Choroid plexus epithelial cell (primary cell): ENCODE data around the gene IL4I1.

Experiments used
- DNase-seq: peaks from one replicate; pipeline ENCODE4 v3.0.0-alpha.2; 2010; ENCODE audit warnings: low read depth
- H3K4me3 ChIP-seq: 2 replicates; pipeline ENCODE4 v1.5.1; 2011; ENCODE audit warnings: low read depth, mild to moderate bottlenecking, control low read depth, low read length, moderate library complexity
- TF ChIP-seq, protein P1 (sequence below): conservative IDR thresholded peaks from 2 replicates; pipeline ENCODE4 v1.5.1; 2011; ENCODE audit warnings: low read depth, mild to moderate bottlenecking, control low read depth, inconsistent platforms, low read length, moderate library complexity

The IL4I1 gene

DNA sequence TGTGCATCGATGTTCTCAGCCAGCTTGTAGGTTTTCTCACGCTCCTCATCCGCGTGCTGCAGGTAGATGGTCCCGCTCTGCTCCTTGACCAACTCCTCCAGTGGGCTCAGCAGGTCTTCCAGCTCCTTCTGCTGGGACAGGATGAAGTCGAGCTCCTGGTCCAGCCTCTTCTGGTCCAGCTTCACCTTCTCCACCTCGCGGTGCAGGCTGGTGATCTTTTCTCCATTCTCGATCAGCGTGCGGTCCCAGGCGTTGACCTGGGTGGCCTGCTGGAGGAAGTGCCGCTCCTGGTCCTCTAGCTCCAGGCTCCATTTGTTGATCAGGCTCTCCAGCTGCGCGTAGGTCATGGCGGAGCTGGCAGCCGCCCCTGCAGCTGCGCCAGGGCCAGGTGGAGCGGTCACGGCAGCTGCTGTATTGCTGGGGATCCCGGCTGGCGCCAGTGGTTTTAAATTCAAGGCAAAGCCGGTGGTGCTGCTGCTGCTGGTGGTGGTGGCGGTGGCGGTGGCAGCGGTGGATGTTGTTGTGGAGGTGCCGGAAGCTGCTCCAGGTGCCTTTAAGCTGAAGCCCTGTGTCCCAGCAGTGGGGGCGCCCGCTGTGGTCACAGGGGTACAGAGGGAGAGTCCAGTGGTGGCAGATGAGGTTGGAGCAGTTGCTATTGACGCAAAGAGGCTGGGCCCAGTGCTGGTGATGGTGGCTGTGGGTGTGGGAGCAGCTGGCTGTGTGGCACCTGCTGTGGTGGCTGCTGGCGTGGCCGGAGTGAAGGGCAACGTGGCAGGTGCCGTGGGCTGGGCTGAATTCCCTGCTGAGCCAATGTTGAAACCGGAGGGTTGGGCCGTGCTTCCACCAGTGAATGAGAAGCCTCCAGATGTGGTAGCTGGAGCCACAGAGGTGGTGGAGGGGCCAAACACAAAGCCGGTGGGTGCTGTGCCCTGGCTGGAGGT, 12.1 kb upstream of the IL4I1 start:
- DNase-seq: no peak
- TF ChIP-seq, protein P1, sequence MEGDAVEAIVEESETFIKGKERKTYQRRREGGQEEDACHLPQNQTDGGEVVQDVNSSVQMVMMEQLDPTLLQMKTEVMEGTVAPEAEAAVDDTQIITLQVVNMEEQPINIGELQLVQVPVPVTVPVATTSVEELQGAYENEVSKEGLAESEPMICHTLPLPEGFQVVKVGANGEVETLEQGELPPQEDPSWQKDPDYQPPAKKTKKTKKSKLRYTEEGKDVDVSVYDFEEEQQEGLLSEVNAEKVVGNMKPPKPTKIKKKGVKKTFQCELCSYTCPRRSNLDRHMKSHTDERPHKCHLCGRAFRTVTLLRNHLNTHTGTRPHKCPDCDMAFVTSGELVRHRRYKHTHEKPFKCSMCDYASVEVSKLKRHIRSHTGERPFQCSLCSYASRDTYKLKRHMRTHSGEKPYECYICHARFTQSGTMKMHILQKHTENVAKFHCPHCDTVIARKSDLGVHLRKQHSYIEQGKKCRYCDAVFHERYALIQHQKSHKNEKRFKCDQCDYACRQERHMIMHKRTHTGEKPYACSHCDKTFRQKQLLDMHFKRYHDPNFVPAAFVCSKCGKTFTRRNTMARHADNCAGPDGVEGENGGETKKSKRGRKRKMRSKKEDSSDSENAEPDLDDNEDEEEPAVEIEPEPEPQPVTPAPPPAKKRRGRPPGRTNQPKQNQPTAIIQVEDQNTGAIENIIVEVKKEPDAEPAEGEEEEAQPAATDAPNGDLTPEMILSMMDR: no peak
- no peak overlapping the region for H3K4me3 ChIP-seq

DNA sequence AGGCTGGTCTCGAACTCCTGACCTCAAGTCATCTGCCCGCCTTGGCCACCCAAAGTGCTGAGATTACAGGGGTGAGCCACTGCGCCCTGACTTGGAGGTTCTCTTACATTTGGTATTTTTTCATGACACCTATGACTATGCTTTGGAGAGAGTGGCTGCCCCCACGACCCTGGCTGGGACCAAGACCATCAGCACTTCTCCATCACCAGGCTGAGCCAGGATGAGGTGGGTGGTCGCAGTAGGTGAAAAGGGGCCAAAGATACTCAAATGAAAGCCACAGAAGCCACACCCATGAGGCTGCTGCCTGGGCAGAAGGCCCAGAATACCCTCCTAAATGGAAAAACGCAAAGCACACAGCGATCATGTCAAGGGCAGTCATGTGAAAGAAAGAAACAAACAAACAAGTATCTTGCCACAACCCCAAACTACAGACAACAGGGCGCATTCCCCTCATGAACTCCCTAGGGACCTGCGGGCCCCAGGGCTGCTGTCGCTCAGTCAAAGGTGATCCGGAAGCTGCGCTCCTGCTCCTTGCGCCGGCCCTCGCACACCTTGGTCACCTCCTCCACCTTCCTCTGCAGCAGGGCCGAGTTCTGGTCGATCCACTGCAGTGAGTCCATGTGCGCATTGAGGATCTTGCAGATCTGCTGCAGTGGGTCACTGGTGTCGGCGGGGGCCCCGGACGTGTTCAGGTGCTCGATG, 11.2 kb upstream of the IL4I1 start:
- H3K4me3 ChIP-seq: no peak overlapping the region
- TF ChIP-seq, protein P1: no peak
- DNase-seq: no peak

DNA sequence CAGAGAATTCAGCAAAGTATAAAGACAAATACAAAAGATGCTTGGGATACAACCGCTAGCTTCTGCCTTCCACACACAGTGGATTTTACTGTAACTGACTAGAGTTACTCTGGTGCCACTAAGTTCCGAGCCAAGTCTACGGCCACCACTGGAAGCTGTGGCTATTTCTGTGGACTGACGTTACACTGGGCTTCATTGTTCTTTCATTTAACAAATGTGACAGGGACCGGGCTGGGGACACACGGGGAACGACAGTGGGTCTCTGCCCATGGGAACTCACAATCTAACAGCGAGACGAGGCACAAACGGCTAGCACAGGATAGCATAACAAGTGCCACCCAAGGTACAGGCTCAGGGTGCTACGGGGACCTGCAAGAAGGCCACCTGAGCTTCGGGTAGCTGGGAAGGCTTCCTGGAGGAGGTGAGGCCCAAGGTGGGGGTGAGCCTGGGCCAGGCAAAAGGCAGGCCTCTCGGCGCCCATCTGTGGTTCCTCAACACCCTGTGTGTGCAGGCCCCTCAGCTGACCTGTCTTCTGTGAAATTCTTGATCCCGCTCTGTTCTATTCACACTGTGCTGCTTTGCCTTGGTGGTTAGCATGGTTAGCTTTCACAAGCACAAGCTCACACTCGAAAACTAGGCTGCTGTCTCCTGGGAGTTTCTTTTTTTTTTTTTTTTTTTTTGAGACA, 10.3 kb upstream of the IL4I1 start:
- TF ChIP-seq, protein P1: no peak
- H3K4me3 ChIP-seq: no peak overlapping the region
- no peak for DNase-seq

DNA sequence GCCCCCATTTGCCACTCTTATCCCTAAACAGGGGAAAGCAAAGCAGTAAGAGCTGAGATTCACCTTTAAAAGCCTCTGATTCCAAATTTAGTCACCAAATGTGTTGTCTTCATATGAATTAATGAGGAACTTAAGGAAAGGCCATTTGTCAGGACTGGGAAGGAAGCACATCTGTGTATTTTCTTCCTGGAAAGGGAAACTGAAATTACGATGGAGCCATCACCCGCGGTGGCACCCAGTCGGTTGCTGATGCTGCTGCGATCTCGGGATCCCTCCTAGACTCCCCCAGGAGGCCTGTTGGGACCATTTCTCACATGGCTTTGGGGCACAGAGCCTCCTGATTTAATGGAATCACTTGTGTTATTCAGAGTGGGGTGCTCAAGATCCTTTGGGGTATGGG, 7.4 kb upstream of the IL4I1 start:
- H3K4me3 ChIP-seq: no peak overlapping the region
- DNase-seq: no peak
- TF ChIP-seq, protein P1: no peak

DNA sequence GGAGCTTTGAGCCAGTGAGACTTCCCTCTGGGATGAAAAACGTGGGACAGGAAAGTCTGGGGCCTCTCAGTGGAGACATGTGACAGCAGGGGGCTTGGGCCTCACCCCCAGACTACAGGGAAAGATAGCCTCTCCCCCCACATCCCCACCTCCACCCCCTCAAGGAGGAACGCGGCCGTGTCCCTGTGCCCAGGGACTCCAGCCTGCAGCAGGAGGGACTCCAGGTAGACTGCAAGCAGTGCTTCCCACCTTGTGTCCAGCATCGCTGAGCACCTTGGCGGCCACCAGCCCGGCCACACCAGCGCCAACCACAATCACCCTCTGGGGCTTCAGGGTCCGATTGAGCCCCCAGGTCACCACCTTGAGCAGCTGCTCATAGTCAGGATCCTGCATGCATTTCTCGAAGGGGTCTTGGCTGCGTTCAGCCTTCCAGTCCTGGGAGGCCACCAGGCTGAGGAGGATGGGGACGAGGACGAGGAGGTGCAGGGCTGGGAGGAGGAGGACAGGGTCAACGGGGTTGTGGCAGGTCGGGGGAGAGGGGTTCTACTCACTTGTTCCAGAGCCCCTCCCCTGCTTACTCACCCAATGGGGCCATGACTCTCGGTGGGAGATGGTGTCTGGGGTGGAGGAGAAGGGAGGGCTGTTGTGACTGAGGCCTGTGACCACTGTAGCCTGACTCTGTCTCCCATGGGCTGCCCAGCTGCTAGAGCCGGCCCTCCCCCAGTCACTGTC, 955 bp downstream of the IL4I1 start:
- TF ChIP-seq, protein P1: no peak
- no peak for DNase-seq
- no peak overlapping the region for H3K4me3 ChIP-seq

DNA sequence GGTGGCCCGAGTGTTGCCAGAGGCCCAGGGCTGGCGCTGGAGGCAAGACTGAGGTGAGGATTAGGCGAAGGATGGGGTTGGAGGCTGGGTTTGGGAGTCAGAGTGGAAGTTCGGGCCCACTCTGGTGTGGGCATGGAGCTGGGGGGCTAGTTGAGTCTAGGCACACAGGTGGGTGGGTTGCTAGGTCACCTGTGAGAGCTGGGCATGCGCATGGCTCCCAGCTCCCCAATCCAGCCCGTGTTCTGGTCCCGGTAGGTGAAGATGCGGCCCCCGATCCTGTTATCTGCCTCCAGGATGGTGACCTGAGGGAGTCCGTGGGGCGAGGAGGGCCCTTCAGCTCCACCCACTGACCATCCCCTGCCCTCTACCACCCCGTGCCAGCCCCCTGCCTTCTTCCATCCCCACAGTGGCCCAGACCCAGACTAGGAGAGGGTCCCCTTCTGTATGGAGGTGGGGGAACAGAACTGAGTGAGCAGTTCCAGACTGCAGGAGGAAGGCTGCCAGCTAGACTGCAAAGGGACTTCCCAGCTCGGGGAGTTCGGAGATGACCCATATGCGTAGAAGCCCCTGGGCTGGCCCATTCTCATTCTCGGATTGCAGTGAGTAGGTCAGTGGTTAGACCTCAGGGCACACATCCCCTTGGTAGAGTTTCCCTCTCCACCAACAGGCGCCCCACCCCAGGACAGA, 1.7 kb downstream of the IL4I1 start:
- DNase-seq: no peak
- TF ChIP-seq, protein P1: no peak
- H3K4me3 ChIP-seq: no peak overlapping the region
